ENCODE measurements around the gene RBM23. TPM values are rescaled to one million over a fixed set of nuclear protein-coding genes. Genes with fewer than 3 reads are reported as not detected.
"Not testable (repeated sequence)": the region's sequence is repeated elsewhere in the genome, so short reads cannot be mapped to it uniquely, and the experiment has no call there.

The RBM23 gene
- total and polyA plus RNA-seq, 5 experiments from 2014 or later = 42.2 to 148 (median 62.8) TPM

- ATAC-seq (peak; percentile 46 to 49), DNase-seq (peak; percentile 49 to 81 (median 69))
- Mint-ChIP-seq H3K36me3 (peaks cover 0 to 44% (median 9%) of the 10 kb centered on the region in 3 donors), H3K27me3 (no peaks in the 10 kb centered on the region), H3K4me1 (peaks cover 9 to 39% (median 31%) of the 10 kb centered on the region in 4 donors), H3K27ac (peak overlapping the region; percentile 82 to 99 (median 98)), H3K9me3 (no peaks in the 10 kb centered on the region), H3K4me3 (peak overlapping the region; percentile 90 to 99 (median 94))
- POLR2A ChIA-PET = interaction anchor here (0.6 to 7.2 kb wide), 16 partner anchors 11 to 1424 kb away, joined by 3 to 118 read pairs (median 8); partner anchors contain the start of genes MRPL52, OXA1L, RBM23 and REM2
Observed at GRCh38 chr14:22872033-22872832, 46.7 kb downstream of the RBM23 start.

DNA sequence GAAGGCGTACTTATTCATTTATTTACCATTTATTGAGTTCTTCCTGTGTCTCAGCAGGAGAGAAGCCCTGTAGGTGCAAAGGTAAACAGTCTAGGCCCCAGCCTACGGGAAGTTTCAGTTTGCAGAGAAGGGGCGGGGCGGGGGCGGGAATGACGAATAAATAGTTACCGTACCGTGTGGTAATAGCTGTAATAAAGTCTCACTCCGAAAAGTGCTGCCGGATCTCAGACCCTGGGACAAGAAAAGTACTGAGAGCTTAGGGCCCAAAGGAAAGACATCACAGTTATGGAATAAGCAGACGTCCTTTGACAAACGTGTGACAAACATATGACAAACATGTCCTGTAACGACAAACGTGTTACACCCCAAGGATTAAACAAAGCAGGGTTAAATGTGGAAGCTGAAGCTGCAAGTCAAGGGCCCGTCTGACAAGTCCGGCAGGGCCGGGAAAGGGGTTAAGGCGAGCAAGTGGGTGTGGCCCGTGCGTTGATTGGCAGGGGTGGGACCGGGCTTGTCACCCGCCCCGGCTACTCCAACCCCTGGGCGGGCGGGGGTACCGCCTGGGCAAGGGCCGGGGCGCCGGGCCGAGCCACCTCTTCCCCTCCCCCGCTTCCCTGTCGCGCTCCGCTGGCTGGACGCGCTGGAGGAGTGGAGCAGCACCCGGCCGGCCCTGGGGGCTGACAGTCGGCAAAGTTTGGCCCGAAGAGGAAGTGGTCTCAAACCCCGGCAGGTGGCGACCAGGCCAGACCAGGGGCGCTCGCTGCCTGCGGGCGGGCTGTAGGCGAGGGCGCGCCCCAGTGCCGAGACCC is 47.5 kb downstream of the RBM23 start, which contains the start of gene LRP10:
Gene LRP10, plus strand, starts transcription at position 517 of the 809 bp plus-strand sequence. CDS start 564 bp downstream, outside the sequence.
- Mint-ChIP-seq H3K4me1 (peaks cover 11 to 39% (median 32%) of the 10 kb centered on the region in 4 donors), H3K27me3 (no peaks in the 10 kb centered on the region), H3K9me3 (no peaks in the 10 kb centered on the region), H3K4me3 (peak within 1 kb of the TSS; percentile 90 to 99 (median 94)), H3K36me3 (peaks cover 0 to 37% (median 9%) of the 10 kb centered on the region in 3 donors), H3K27ac (peak within 1 kb of the TSS; percentile 84 to 100 (median 98))
- POLR2A ChIA-PET = interaction anchor here (0.6 to 7.2 kb wide), 22 partner anchors 12 to 1617 kb away, joined by 3 to 118 read pairs (median 4); partner anchors contain the start of genes ACIN1, C14orf119, MRPL52 and OXA1L
- ATAC-seq (peak; percentile 76 to 79), DNase-seq (peak; percentile 59 to 86 (median 67))

DNA sequence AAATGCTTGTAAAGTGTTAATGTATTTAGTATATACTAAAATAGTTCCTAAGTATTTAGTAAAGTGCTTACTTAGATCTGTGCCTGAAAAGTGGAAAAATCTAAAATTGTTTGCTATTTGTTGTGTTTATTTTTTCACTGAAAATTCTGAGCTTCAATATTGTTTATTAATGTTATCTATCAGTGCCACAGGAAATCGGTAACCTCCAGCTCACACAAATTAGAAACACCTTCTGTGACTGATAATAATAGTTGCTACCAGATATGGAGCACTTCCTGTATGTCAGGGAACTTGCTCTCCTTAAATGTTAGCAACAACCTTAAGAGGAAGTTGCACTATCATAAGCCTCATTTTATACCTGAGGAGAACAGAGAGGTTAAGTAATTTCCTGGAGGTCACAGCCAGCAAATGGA is 48.1 kb downstream of the RBM23 start:
- POLR2A ChIA-PET = interaction anchor here (0.6 to 7.2 kb wide), 20 partner anchors 11 to 1617 kb away, joined by 3 to 118 read pairs (median 3); partner anchors contain the start of genes ACIN1, C14orf119, MRPL52 and OXA1L
- Mint-ChIP-seq H3K9me3 (no peaks in the 10 kb centered on the region), H3K27me3 (no peaks in the 10 kb centered on the region), H3K4me3 (peak overlapping the region; percentile 90 to 99 (median 94)), H3K36me3 (peaks cover 0 to 31% (median 4%) of the 10 kb centered on the region in 3 donors), H3K27ac (peak overlapping the region; percentile 84 to 100 (median 98)), H3K4me1 (peaks cover 11 to 39% (median 29%) of the 10 kb centered on the region in 4 donors)
- ATAC-seq (peak in 1 of 2 donors; percentile 62), DNase-seq (peak in 2 of 10 donors; percentile 56 to 61)

GRCh38 chr14:22866874-22867273 is 52.1 kb downstream of the RBM23 start:
- H3K4me3 Mint-ChIP-seq = no peak overlapping the region
- no peak for DNase-seq
- peak overlapping the region in 2 of 10 donors; percentile 18 to 22 for H3K27ac Mint-ChIP-seq
- peaks cover 7 to 20% (median 17%) of the 10 kb centered on the region in 4 donors for H3K4me1 Mint-ChIP-seq
- no peak for ATAC-seq
- POLR2A ChIA-PET = interaction anchor here (1.5 kb wide), 1 partner anchor 295 kb away, joined by 3 read pairs; no protein-coding TSS in a partner anchor
- no peaks in the 10 kb centered on the region for H3K9me3 Mint-ChIP-seq
- no peaks in the 10 kb centered on the region for H3K36me3 Mint-ChIP-seq
- H3K27me3 Mint-ChIP-seq = peaks cover 0 to 4% (median 1%) of the 10 kb centered on the region in 5 donors

GRCh38 chr14:22865424-22866405 is 53.2 kb downstream of the RBM23 start:
- H3K27me3 Mint-ChIP-seq = peaks cover 0 to 13% (median 6%) of the 10 kb centered on the region in 5 donors
- peaks cover 5 to 15% (median 12%) of the 10 kb centered on the region in 4 donors for H3K4me1 Mint-ChIP-seq
- ATAC-seq (no peak), DNase-seq (no peak)
- H3K36me3 Mint-ChIP-seq = no peaks in the 10 kb centered on the region
- no peak overlapping the region for H3K4me3 Mint-ChIP-seq
- no peaks in the 10 kb centered on the region for H3K9me3 Mint-ChIP-seq
- peak overlapping the region in 2 of 10 donors; percentile 24 to 87 for H3K27ac Mint-ChIP-seq
- POLR2A ChIA-PET = interaction anchor here (0.6 to 1.5 kb wide), 5 partner anchors 10 to 294 kb away, joined by 3 to 6 read pairs (median 5); no protein-coding TSS in a partner anchor

- ATAC-seq (no peak), DNase-seq (peak in 1 of 10 donors; percentile 28)
- Mint-ChIP-seq H3K9me3 (no peaks in the 10 kb centered on the region), H3K4me1 (peaks cover 5 to 12% (median 6%) of the 10 kb centered on the region in 4 donors), H3K4me3 (no peak overlapping the region), H3K27me3 (peaks cover 0 to 13% (median 6%) of the 10 kb centered on the region in 5 donors), H3K36me3 (no peaks in the 10 kb centered on the region), H3K27ac (peak overlapping the region in 2 of 10 donors; percentile 24 to 87)
- POLR2A ChIA-PET = interaction anchor here (0.6 to 1.5 kb wide), 2 partner anchors 11 to 49 kb away, joined by 5 to 6 read pairs; no protein-coding TSS in a partner anchor
Observed at GRCh38 chr14:22864979-22865378, 54.0 kb downstream of the RBM23 start.

DNA sequence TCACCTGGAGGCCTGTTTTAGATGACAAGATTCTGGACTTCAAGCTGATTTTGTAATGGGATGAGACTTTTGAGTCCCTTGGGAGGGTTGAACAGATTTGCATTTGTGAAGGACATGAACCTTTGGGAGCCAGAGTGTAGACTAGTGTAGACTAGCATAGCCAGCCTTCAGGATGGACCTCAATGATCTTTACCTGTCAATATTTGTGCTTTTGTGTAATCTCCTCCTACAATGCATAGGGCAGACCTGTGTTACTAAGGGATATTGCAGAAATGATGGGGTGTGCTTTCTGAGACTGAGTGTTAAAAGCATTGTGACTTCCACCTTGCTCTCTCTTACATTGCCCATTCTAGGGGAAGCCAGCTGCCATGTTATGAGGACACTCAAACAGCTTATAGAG is 57.3 kb downstream of the RBM23 start:
- POLR2A ChIA-PET = interaction anchor here (0.6 to 6.1 kb wide), 4 partner anchors 11 to 290 kb away, joined by 3 to 24 read pairs (median 6); partner anchors contain the start of genes MRPL52 and REM2
- Mint-ChIP-seq H3K4me1 (peaks cover 6 to 23% (median 19%) of the 10 kb centered on the region in 4 donors), H3K36me3 (no peaks in the 10 kb centered on the region), H3K27me3 (peaks cover 0 to 14% (median 11%) of the 10 kb centered on the region in 5 donors), H3K9me3 (no peaks in the 10 kb centered on the region), H3K4me3 (no peak overlapping the region), H3K27ac (no peak overlapping the region)
- no peak for ATAC-seq
- no peak for DNase-seq

GRCh38 chr14:22860377-22860776 is 58.6 kb downstream of the RBM23 start:
- not testable (repeated sequence) for H3K4me3 Mint-ChIP-seq, H3K27ac Mint-ChIP-seq, ATAC-seq, H3K9me3 Mint-ChIP-seq, H3K36me3 Mint-ChIP-seq
- POLR2A ChIA-PET = interaction anchor here (0.6 to 6.1 kb wide), 8 partner anchors 9 to 47 kb away, joined by 3 to 24 read pairs (median 4); partner anchors contain the start of gene REM2
- Mint-ChIP-seq H3K27me3 (peaks cover 5 to 26% (median 17%) of the 10 kb centered on the region in 5 donors), H3K4me1 (peaks cover 7 to 32% (median 20%) of the 10 kb centered on the region in 4 donors)
- DNase-seq = peak in 1 of 10 donors; percentile 16

DNA sequence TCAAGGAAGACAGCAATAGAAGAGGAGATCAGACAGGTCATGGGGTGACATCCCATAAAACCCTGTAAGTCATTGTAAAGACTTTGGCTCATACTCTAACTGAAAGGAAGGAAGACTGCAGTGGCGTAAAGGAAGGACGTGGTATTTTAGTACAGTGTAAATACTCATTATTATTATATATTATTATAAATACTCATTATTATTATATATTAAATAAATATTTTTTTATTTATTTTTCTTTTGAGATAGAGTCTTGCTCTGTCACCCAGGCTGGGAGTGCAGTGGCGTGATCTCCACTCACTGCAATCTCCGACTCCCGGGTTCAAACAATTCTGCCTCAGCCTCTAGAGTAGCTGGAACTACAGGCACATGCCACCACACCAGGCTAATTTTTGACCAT is 62.5 kb downstream of the RBM23 start:
- no peak for ATAC-seq
- H3K27ac Mint-ChIP-seq = peak overlapping the region in 1 of 10 donors; percentile 23
- DNase-seq = no peak
- H3K4me1 Mint-ChIP-seq = peaks cover 10 to 34% (median 24%) of the 10 kb centered on the region in 4 donors
- H3K36me3 Mint-ChIP-seq = no peaks in the 10 kb centered on the region
- POLR2A ChIA-PET = interaction anchor here (1.8 to 6.1 kb wide), 2 partner anchors 25 to 286 kb away, joined by 8 to 24 read pairs; partner anchors contain the start of gene REM2
- H3K27me3 Mint-ChIP-seq = peaks cover 5 to 17% (median 11%) of the 10 kb centered on the region in 5 donors
- H3K4me3 Mint-ChIP-seq = no peak overlapping the region
- H3K9me3 Mint-ChIP-seq = no peaks in the 10 kb centered on the region

DNA sequence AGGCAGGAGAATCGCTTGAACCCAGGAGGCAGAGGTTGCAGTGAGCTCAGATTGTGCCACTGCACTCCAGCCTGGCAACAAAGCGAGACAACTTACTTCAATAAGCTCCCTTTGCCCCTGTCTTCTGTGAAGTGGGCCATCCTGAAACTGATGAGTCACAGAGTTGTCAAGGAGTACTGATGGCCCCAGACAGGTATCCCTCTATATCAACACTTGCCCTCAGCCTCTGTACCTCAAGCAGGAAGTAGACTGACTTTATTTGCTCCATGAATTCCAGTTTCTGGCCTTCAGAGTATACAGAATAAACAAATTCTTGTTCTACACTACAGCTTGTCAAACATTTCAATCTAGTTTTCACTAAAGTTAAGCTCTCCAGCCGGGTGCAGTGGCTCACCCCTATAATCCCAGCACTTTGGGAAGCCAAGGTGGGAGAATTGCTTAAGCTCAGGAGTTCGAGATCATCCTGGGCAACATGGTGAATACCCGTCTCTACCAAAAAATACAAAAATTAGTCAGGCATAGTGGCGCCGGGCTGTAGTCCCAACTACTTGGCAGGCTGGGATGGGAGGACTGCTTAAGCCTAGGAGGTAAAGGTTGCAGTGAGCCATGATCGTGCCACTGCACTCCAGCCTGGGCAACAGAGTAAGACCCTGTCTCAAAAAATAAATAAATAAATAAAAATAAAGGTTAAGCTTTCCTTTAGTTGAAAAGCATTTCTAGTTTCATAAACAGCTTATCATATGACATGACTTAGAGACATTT is 63.8 kb downstream of the RBM23 start:
- Mint-ChIP-seq H3K27ac (peak overlapping the region in 1 of 10 donors; percentile 9), H3K9me3 (no peaks in the 10 kb centered on the region), H3K36me3 (no peaks in the 10 kb centered on the region), H3K4me1 (peaks cover 10 to 34% (median 23%) of the 10 kb centered on the region in 4 donors), H3K27me3 (peaks cover 5 to 12% (median 11%) of the 10 kb centered on the region in 5 donors), H3K4me3 (peak overlapping the region in 2 of 10 donors; percentile 31 to 42)
- DNase-seq (no peak), ATAC-seq (no peak)
- POLR2A ChIA-PET = interaction anchor here (0.6 to 3.5 kb wide), 7 partner anchors 10 to 298 kb away, joined by 3 to 15 read pairs (median 3); no protein-coding TSS in a partner anchor

All from naive thymus-derived CD8-positive, alpha-beta T cell (primary cell).